HG02973 (cell line): ENCODE measurements around the gene NTMT2.
A peak's percentile ranks its signal among the peaks of the same experiment; 100 is the strongest.

Source experiments
- ATAC-seq: cut with Tn5 transposase; IDR thresholded peaks from one replicate; pipeline ENCODE4 v1.9.1; 2021; ENCODE audit warnings: moderate library complexity; ENCODE audit not compliant: unreplicated experiment

NTMT2 gene

GRCh38 chr1:170203693-170204092, 57.9 kb downstream of the NTMT2 start:
- no peak for ATAC-seq

DNA sequence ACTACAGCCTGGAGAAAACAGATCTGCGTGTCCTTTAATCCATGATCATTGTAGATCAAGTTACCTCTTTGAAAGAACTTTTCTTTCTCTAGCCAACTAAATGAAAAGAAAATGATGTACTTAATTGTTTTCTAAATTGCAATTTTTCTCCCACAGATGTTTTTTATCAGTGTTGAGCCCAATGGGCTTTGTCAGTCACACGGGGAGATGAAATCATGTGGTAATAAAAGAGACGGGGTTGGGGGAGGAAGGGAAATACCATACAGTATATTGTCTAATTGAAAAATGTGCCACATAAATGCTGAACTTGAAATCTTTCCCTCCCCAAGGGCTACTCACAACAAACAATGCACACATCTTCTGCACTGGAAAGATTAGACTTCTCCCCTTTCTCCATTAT, 58.4 kb downstream of the NTMT2 start:
- no peak for ATAC-seq

- ATAC-seq: no peak
These were observed 59.5 kb downstream of the NTMT2 start for GRCh38 chr1:170205301-170205700.

DNA sequence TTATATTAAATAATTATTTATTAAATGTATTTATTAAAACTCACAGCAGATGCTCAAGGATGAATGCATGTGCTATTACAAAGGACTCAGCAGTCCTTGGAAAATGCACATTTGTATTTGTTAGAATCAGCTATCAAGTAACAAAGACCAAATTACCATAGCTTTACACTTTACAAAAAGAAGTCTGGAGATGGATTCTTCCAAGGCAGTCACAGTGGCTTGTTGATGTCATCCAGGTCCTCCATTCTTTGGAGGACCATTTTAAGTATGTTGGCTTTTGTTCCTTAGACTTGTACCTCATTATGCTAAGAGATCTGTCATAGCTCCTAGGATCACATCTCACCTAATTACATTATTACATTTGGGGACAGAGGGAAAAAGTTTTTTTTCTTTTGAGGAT, 63.4 kb downstream of the NTMT2 start:
- ATAC-seq: no peak

- ATAC-seq: no peak
These were observed 64.4 kb downstream of the NTMT2 start for GRCh38 chr1:170210142-170210541.

DNA sequence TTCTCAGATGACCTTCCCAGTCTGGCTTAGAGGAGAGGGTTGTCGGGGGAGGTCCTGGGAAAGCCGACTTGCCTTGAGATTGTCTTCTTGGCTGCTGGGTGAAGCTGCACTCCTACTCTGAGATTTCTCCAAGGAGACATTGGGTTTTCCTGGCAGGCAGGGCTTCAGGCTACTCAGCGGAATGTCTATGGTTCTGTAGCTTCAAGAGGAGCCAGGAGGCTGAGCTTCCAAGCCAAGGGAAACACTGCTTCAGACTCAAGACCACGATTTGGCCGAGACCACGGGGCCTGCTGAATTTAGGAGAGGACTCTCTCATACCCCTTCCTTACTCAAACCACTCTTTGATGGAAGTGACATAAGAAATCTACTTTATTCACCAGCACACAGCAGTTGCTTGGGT, 67.8 kb downstream of the NTMT2 start:
- no peak for ATAC-seq

DNA sequence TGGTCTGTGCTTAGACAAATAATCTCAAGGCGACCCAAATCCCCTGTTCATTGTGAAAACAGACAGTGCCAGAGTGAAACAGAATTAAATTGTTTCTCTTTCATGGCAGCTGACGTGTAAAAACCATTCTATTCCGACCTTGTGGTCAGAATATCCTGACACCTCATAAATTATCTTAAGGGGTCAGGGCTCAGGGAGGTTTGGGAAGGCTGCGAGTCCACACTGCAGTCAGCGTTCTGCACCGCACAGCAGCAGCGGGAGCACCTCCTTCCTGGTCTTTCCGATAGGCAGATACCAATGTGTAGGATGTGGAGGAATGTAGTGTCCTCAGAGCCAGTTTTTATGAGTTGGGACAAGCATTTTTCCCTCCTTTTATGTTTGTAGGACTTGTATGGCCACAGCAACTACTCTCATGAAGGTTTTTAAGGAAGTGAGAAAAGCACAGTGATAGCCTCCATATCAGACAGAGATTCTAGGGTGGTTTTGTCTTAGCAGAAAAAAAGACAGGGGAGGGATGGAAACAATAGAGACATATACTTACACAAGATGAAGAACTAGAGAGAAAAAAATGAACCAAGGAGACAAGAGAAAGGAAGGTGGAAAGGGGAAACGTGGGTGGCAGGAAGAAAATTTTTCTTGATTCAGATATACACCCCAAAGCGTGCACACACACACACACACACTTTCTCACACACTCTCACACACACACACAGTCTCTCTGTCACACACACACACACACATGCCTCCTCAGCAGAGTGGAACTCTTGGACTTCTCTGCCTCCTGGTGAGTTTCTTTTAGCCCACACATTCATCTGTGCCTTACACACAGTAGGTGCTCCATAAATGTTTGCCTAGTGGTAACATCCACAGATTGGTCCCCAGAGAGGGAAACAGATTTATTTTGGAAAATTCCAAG, 68.6 kb downstream of the NTMT2 start:
- peak; percentile 58 for ATAC-seq

- no peak for ATAC-seq
These were observed 69.5 kb downstream of the NTMT2 start for GRCh38 chr1:170215072-170215885.

DNA sequence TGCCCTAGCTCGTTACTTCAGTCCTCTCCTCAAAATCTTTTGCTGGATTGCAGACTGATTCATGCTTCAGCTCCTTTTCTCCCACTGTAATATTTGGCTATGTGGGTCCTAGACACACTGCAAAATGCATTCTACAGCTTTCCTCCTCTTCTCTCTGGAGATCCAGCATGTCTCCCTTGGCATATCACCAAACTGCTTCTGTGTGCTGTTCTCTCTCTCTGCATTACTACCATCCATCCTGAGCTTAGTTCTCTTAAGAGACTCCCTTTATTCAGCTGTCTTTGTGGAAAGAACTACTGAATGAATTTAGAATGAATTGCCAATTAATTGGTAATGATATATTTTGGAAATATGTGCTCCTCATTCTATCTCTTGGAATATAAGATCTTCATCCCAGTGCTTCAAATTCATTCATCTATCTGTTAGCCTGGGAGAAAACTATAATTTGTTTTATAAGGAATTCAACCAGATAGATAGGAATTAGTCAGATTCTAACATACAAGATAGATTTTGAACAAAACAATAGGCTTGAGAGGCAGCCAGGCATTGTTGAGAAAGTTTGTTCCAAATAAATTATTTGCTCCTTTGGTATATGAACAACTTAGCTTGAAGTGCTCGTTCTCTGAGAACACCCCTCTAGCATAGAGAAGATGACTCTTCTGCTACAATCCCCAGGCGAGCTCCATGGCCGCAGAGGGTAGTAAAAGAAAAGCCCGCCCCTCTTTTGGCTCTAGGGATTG, 71.9 kb downstream of the NTMT2 start:
- ATAC-seq: no peak

DNA sequence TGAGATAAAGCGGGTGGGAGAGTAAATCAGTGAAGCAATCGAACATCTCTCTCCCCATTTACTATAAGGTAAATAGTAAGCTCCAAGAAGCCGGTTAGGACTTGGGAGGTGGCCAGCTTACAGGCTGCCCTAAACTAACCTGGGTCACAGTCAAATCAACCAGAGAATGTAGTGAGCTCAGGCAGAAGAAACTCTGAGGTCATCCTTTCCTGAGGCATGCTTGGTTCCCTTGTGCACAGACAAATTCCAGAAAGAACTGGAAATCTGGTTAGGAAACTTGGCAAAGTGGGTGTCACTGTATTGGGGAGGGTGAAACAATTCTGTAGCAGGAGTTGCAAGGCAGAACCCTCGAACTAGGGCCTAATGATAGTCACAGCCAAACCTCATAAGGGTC, 72.5 kb downstream of the NTMT2 start:
- ATAC-seq: no peak
